HG02870 (cell line): Measurements from ENCODE around the gene REXO4.
"Not testable (repeated sequence)": the region's sequence is repeated elsewhere in the genome, so short reads cannot be mapped to it uniquely, and the experiment has no call there.

ENCODE experiments used
- ATAC-seq: cut with Tn5 transposase; IDR thresholded peaks from one replicate; pipeline ENCODE4 v1.9.1; 2021; ENCODE audit warnings: mild to moderate bottlenecking, moderate library complexity; ENCODE audit not compliant: unreplicated experiment

The REXO4 gene

GRCh38 chr9:133421615-133422542 lies 4.1 kb upstream of the REXO4 start, which contains the start of gene ADAMTS13:
ADAMTS13 (plus strand) TSS chr9:133422367; CDS start chr9:133422444, 77 bp downstream.
- no peak for ATAC-seq

GRCh38 chr9:133420392-133420827 lies 2.6 kb upstream of the REXO4 start:
- ATAC-seq = no peak

GRCh38 chr9:133419005-133419404 lies 1.2 kb upstream of the REXO4 start:
- ATAC-seq = no peak

DNA sequence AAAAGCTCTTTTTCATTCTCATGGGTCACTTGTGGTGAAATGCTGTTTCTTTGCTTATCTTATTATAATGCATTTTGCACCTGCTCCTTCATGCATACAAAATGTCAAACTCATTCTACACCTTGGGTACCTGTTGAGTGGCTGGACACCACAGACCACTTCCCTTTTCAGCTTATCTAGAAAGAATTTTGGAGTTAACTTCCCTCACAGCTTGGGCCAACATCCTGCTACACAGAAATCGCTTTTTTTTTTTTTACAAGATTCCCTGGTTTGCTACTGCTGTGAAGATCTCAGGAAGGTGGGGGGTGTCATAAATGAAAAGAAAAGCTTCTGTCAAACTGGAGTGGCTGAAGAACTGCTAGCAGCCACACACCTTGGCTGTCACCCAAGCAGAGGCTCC lies 2.6 kb downstream of the REXO4 start:
- no peak for ATAC-seq

DNA sequence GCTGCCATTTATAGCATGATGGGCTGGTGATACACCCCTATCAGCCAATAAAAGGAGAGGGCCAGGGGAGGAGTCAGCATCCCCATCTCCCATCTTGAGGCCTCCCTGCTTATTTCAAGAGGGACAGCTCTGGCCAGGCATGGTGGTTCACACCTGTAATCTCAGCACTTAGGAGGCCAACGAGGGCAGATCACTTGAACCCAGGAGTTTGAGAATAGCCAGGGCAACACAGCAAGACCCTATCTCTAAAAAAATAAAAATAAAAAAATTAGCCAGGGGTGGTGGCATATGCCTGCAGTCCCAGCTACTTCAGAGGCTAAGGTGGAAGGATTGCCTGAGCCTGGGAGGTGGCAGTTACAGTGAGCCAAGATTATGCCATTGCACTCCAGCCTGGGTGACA lies 9.8 kb downstream of the REXO4 start:
- no peak for ATAC-seq

DNA sequence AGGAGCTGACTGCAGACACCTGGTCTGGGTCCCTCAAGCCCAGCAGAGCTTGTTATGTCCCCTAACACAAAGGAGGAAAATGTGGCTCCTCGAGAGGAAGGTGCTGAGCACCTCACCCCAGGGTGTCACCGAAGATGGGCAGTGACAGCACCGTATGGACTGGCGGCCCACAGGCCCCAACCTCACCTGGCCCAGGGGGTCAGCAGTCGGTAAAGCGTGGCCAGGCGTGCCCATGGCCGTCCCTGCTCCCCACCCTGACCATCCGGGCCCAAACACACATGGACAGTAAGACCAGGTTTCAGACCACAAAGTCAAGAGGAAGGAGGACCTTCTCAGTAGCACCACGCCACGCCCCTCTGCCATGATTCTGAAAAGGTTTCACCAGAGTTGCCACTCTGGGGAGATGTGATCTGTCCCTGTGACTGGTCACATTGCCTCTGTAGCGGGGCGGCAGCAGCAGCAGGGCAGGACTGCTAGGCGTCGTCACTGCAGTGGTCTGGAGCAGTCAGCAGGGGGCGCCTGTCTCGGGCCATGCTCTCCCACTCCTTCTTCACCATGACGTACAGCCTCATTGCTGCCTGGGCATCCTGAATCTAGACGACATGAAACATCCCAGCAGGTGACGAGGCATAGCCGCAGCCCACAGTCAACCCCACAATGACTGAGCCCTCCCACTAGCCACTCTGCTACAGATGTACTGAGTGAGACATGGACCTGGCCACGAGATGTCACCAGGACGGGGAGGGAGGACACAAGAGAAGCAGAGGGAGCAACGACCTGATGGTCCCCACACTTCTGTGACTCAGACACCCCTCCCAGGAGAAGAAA lies 11.1 kb downstream of the REXO4 start:
- ATAC-seq = peak; percentile 51

DNA sequence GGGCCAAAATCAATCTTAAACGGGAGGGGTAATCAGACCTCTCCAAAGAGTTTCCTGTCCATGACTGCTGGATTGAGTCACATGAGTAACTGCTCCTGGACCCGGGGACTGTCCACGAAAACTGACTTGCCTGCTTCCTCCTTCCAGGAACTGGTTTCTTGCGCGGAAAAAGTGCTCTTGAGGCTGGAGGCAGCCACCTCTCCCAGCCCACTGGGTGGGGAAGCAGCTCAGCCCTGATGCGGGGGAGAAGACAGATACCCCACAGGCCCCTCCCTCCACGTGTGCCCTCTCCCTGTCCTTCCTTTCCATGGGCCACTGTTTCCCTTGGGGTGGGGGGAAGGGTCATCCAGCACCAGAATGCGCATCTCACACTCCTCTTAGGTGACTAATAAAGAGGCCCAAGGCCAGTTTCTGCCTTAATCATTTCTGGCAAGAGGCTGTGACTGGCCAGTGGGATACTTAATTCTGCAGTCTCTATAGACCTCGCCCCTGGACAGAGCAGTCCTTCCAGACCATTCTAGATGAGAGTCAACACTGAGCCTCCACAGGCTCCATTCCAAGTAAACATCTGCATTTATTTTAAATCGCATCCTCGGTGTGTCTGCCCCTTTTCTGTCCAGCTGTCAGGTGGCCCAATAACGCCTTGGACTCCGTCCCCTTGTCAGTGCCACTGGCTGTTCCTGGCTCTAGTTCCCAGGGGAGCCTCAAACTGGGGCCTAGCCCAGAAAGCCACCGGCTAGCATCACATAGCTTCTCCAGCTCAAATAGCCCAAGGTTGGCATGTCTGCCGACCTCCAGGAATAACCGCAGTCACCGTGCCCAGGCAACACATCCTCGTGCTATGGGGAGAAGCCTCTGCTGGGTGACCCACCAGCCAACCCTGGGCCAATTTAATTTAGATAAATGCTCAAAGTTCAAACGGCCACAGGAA lies 12.0 kb downstream of the REXO4 start:
- no peak for ATAC-seq

GRCh38 chr9:133404454-133405002 lies 13.3 kb downstream of the REXO4 start:
- ATAC-seq = no peak

DNA sequence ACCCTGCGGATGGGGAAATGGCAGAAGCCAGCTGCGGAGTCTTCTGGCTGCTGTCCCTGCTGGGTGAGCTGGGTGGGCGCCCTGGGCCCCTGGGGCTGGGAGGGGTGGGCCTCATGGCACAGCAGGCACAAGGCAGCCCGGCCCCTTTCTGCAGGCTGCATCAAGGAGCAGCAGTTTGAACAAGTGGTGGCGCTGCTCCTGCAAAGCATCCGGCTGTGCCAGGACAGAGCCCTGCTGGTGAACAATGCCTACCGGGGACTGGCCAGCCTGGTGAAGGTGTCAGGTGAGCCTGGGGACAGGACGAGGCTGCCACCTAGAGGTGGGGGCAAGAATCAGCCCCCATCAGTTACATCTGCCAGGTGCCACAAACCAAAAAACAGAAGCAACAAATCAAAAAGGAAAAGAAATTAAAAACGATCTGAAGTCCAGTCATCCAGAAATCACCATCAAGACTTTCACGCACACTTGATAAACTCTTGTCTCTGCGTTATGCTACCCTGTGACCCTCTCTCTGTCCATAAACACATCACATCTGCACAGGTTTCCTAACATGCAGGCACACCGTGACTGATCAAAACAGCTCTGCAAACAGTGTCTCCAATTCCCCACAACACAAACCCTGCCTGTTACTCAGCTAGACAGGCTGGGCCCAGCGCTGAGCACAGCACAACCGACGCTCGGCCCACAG lies 13.9 kb downstream of the REXO4 start:
- no peak for ATAC-seq

DNA sequence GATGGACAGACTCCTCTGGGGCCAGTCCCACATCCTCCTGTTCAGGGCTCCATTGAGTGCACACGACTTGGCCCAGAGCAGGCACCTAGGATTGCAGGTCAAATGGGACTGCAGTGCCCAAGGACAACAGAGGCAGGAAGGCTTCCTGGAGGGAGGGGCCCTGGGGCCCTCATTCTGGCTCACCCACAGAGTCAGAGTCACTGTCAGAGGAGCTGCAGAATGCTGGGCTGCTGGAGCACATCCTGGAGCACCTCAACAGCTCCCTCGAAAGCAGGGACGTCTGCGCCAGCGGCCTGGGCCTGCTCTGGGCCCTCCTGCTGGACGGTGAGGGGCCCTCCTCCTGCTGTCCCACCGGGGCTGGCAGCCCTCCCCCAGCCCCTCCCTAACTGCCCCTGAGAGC lies 15.1 kb downstream of the REXO4 start:
- ATAC-seq = no peak

DNA sequence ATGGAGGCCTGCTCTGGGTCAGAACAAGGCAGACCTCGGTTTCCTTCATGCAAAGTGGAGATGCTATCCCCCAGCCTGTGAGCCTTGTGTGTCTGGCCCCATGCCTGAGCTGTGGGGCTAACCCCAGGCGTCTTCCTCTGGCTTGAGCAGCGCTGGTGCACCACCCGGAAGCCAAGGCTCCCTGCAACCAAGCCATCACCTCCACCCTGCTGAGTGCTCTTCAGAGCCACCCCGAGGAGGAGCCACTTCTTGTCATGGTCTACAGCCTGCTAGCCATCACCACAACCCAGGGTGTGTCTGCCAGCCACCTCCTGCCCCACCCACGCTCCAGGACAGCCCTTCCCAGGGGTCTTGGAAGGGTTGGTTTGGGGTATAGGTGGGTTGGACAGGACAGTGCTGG lies 16.2 kb downstream of the REXO4 start:
- no peak for ATAC-seq

DNA sequence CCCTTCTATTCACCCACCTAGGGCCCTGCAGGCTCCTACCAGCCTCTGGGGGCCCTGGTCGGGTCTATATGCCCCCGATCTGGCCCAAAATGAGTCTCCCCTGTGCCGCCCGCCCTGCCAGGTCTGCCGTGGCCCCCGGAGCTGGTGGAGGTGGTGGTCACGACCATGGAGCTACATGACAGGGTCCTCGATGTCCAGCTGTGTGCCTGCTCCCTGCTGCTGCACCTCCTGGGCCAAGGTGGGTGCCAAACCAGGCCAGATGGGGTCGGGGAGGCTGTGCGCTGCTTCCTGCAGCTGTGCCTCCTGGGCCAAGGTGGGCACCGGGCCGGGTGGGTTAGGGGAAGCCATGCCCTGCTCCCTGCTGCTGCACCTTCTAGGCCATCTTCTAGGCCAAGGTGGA lies 17.5 kb downstream of the REXO4 start:
- no peak for ATAC-seq

DNA sequence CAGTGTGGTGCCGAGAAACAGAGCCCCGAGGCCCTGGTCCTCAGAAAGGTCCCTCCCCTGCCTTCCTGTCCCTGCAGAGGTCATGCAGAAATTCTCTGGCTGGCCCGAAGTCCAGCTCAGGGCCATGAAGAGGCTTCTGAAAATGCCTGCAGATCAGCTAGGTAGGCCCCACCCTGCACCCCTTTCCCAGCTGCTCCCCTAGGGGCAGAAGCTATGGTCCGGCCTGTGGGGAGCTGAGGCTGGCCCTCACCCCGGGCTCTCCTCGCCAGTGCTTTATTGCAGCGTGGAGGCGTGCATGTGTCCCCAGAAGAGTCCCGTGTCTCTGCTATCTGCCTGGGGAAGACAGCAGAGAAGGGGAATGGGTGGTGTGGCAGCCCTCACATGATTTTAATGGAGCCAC lies 19.9 kb downstream of the REXO4 start:
- no peak for ATAC-seq

DNA sequence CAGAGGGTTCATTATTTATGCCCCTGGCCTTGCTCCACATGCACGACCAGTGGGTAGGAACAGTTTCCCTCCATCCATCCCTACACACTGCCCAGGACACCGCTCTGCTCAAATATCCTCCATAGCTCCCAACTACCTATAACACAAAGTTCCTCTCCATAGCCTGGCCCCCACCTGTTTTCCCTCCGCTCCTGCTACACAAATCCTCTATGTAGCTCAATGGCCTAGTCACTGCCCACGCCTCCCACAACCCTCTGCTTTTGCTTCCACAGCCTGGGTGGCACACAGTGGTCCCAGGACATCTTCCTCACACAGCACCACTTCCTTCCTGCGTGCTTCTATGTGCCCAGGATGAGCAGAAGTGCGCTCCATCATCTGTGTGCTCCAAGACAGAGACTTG lies 20.4 kb downstream of the REXO4 start:
- ATAC-seq = no peak

GRCh38 chr9:133396952-133397351 lies 20.9 kb downstream of the REXO4 start:
- no peak for ATAC-seq

DNA sequence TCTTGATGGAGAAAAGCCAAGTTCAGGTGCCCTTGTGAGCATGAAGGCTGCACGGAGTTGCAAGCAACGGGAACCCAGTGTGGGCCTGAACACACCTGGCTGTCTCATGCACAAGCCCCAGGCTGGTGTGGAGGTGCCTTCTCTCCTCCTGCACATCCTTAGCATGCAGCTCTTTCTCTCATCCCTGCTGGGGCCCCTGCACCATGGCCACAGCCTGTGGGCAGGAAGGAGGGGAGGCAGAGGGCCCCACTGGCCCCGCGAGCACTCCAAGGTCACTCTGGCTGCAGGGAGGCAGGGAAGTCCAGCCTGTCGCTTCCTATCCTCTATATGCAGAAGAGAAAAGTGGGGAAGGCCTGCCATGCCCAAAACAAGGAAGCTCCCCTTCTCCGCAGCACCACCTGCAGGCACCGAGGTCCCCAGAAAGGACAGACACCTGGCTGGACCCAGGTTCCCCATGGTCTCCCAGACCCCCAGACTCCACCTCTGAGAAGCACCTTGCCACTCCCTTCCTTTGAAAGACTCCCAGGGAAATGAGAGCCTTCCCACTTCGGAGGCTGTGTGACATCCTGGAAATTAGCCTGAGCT lies 23.0 kb downstream of the REXO4 start:
- ATAC-seq = no peak

DNA sequence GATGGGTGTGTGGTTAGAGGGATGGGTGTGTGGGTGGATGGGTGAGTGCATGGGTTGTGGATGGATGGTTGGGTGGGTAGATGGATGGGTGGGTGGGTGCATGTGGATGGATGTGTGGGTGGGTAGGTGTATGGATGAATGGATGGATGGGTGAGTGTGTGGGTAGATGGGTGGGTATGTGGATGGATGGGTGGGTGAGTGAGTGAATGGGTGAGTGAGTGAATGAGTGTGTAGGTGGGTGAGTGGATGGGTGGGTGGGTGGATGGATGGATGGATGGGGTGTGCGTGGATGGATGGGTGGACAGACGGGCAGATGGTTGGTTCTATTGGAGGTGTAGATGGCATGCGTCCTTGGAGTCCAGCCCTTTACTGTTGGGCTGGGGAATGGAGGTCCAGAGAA lies 24.4 kb downstream of the REXO4 start:
- ATAC-seq = no peak

DNA sequence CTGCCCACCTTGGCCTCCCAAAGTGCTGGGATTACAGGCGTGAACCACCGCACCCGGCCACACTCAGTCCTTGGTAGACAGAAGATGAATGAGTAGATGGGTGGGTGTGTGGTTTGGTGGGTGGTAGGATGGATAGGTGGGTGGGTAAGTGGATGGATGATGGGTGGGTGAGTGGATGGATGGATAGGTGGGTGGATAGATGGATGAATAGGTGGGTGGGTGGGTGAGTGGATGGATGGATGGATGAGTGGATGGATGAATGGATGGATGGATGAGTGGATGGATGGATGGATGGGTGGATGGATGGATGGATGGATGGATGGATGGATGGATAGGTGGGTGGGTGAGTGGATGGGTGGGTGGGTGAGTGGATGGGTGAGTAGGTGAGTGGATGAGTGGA lies 25.5 kb downstream of the REXO4 start:
- ATAC-seq = not testable (repeated sequence)

DNA sequence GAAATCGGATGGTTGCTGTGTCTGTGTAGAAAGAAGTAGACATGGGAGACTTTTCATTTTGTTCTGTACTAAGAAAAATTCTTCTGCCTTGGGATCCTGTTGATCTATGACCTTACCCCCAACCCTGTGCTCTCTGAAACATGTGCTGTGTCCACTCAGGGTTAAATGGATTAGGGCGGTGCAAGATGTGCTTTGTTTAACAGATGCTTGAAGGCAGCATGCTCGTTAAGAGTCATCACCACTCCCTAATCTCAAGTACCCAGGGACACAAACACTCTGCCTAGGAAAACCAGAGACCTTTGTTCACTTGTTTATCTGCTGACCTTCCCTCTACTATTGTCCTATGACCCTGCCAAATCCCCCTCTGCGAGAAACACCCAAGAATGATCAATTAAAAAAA lies 26.4 kb downstream of the REXO4 start:
- not testable (repeated sequence) for ATAC-seq
